SK-N-MC (cell line): ENCODE measurements around the gene DISC1.
"Not testable (repeated sequence)": the region's sequence is repeated elsewhere in the genome, so short reads cannot be mapped to it uniquely, and the experiment has no call there.

Experiments
- DNase-seq: peaks from one replicate; pipeline ENCODE4 v3.0.0-alpha.2; 2011; ENCODE audit warnings: low read depth, low spot score
- H3K27ac ChIP-seq: fragments of 200-600 bp; sonication (generic); 2 replicates; pipeline ENCODE4 v1.5.1; 2016; ENCODE audit warnings: mixed run types
- H3K36me3 ChIP-seq: fragments of 200-600 bp; sonication (generic); 2 replicates; pipeline ENCODE4 v1.6.1; 2017; ENCODE audit warnings: antibody characterized with exemption, low read length, mixed read lengths; ENCODE audit not compliant: insufficient read depth
- H3K4me3 ChIP-seq: fragments of 200-600 bp; sonication (generic); 2 replicates; pipeline ENCODE4 v1.5.1; 2016
- H3K9ac ChIP-seq: fragments of 200-600 bp; sonication (generic); 2 replicates; pipeline ENCODE4 v1.8.0; 2017; ENCODE audit warnings: mixed run types, mixed read lengths; ENCODE audit not compliant: insufficient read length
- H3K9me3 ChIP-seq: fragments of 200-600 bp; sonication (generic); 2 replicates; pipeline ENCODE4 v1.6.1; 2017; ENCODE audit warnings: low read depth, mild to moderate bottlenecking, antibody characterized with exemption, low read length, moderate library complexity, mixed read lengths
- EZH2 ChIP-seq: fragments of 200-600 bp; sonication (generic); IDR thresholded peaks from one replicate; pipeline ENCODE4 v1.6.1; 2017; ENCODE audit warnings: antibody characterized with exemption
- FOXP2 ChIP-seq: optimal IDR thresholded peaks from 2 replicates; pipeline ENCODE3; 2011; ENCODE audit warnings: mild to moderate bottlenecking, moderate library complexity; ENCODE audit not compliant: insufficient read depth; ENCODE audit errors: extremely low read length, control extremely low read depth
- POLR2AphosphoS5 ChIP-seq: IDR thresholded peaks from 2 replicates; pipeline ENCODE4 v1.6.1; 2012; ENCODE audit warnings: mild to moderate bottlenecking, low read depth, low read length, borderline replicate concordance

DISC1 gene

GRCh38 chr1:231611851-231612250 lies 14.7 kb upstream of the DISC1 start:
- no peak overlapping the region for H3K9ac ChIP-seq
- H3K4me3 ChIP-seq, result no peak overlapping the region
- H3K36me3 ChIP-seq, result no peaks in the 10 kb centered on the region
- TF ChIP-seq POLR2AphosphoS5 (no peak), FOXP2 (no peak), EZH2 (no peak)
- no peak overlapping the region for H3K27ac ChIP-seq
- H3K9me3 ChIP-seq, result no peaks in the 10 kb centered on the region
- DNase-seq, result no peak

GRCh38 chr1:231612393-231613089 lies 14.0 kb upstream of the DISC1 start:
- DNase-seq, result no peak
- Histone ChIP-seq H3K27ac (no peak overlapping the region), H3K9me3 (no peaks in the 10 kb centered on the region), H3K36me3 (no peaks in the 10 kb centered on the region), H3K4me3 (no peak overlapping the region), H3K9ac (no peak overlapping the region)
- no peak for TF ChIP-seq EZH2

DNA sequence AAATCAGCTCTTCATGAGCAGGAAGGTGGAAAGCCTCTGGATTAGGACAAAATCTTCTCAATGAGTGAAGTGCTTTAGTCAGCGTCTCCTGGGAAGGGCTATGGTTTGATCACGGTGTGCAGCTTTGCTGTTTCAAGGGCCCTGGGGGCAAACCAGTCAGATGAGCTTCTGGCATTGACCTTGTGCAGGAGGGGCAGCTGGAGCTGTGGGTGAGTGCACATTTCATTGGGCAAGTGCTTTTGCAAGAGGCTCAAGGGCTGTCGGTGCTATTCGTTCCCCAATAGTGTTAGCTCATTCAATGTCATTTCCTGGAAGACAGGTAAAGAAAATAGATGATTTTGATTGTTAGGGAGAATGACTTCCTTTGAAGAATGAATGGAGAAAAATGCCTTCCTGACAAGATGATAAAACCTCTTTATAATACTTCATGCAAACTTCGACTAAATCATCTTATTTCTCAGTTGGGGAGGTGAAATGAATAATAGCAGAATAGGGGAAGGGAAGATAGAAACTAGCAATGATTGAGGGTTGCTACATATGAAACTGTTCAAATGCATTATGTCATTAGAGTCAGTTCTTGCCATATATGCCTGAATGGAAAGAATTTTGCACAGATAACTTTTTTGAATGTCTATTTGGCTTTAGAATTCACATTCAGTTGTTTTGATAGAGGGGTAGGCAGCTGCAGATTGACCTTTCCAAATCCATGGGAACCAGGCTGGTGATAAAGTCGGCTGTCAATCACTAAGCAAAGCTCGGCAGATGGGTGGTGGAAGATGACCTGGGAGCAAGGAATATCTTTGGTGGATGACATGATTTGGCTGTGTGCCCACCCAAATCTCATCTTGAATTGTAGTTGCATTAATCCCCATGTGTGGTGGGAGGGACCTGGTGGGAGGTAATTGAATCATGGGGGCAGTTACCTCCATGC lies 12.9 kb upstream of the DISC1 start:
- H3K36me3 ChIP-seq, result no peaks in the 10 kb centered on the region
- H3K27ac ChIP-seq, result no peak overlapping the region
- TF ChIP-seq FOXP2 (no peak), POLR2AphosphoS5 (no peak), EZH2 (no peak)
- no peak overlapping the region for H3K9ac ChIP-seq
- no peaks in the 10 kb centered on the region for H3K9me3 ChIP-seq
- no peak overlapping the region for H3K4me3 ChIP-seq
- no peak for DNase-seq

GRCh38 chr1:231616667-231617066 lies 9.9 kb upstream of the DISC1 start:
- no peaks in the 10 kb centered on the region for H3K36me3 ChIP-seq
- no peaks in the 10 kb centered on the region for H3K9me3 ChIP-seq
- TF ChIP-seq EZH2, result no peak
- TF ChIP-seq FOXP2, result no peak
- TF ChIP-seq POLR2AphosphoS5, result no peak
- no peak overlapping the region for H3K9ac ChIP-seq
- no peak overlapping the region for H3K27ac ChIP-seq
- H3K4me3 ChIP-seq, result no peak overlapping the region
- DNase-seq, result no peak

DNA sequence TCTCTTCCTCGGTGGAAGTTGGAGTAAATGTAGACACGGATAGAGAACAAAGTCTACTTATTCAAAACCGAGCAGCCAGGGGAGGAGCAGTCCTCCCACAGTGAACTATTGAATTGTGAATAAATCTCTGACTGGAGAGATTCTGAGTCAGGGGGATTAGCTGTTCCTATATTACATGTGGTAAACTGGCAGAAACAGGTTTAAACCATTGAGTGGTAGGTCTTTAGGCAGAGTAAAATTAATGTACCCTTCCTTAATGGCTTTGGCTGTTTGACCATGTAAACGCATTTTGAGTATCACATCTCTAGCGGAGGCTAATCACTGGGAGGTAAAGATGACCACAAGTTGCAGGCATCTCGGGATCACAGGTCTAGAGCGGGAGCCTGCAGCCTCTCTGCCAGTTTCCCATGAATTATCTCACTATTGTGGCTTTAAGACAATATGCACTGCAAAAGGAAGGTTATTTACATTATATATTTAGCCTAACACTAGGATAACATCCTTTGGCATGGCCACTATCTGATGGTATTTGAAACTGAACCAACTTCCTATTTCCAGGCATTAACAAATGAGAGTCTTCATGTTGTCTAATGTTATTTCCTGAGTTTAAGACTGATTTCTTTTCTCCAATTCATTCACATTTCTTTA lies 7.9 kb upstream of the DISC1 start:
- H3K4me3 ChIP-seq, result no peak overlapping the region
- DNase-seq, result no peak
- H3K27ac ChIP-seq, result no peak overlapping the region
- TF ChIP-seq POLR2AphosphoS5 (no peak), FOXP2 (no peak), EZH2 (no peak)
- no peaks in the 10 kb centered on the region for H3K9me3 ChIP-seq
- no peaks in the 10 kb centered on the region for H3K36me3 ChIP-seq
- H3K9ac ChIP-seq, result no peak overlapping the region

GRCh38 chr1:231619257-231619634 lies 7.3 kb upstream of the DISC1 start:
- Histone ChIP-seq H3K9ac (no peak overlapping the region), H3K27ac (no peak overlapping the region), H3K4me3 (no peak overlapping the region), H3K36me3 (no peaks in the 10 kb centered on the region), H3K9me3 (no peaks in the 10 kb centered on the region)
- DNase-seq, result no peak
- TF ChIP-seq POLR2AphosphoS5, result no peak
- TF ChIP-seq FOXP2, result no peak
- TF ChIP-seq EZH2, result no peak

DNA sequence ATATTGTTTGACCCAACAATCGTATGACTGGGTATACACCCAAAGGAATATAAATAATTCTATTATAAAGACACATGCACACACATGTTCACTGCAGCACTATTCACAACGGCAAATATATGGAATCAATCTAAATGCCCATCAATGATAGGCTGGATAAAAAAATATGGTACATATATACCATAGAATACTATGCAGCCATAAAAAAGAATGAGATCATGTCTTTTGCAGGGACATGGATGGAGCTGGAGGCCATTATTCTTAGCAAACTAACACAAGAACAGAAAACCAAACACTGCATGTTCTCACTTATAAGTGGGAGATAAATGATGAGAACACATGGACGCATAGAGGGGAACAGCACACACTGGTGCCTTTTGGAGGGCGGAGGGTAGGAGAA lies 1.5 kb upstream of the DISC1 start:
- H3K9me3 ChIP-seq, H3K9ac ChIP-seq: not testable (repeated sequence)

DNA sequence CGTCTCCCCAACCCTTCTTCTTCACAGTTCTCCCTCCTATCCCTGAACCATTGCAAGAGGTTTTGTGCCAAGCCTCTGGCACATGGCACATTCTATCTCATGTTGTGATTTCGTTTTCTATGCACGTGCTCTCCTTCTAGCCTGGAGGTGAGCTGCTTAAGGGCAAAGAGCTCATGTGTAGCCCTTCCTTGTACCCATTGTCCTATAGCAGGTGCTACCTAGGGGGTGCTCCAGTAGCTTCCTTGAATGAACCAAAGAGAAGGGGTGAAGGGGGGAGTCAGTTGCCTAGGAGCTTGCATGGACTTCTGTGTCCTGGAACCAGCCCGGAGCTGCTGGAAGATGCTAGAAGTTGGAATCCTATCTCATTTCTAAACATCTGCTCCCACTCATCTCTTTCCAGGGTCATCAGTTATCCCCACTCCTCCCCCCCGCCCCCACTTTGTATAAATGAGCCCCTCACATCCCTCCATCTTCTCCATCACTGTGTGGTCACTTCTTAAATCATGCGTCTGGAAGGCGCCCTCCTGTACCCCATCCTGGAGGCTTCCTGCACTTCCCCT lies 535 bp upstream of the DISC1 start:
- Histone ChIP-seq H3K36me3 (no peaks in the 10 kb centered on the region), H3K4me3 (peak overlapping the region; percentile 77), H3K9me3 (no peaks in the 10 kb centered on the region), H3K27ac (no peak overlapping the region), H3K9ac (no peak overlapping the region)
- TF ChIP-seq EZH2 (no peak), FOXP2 (no peak), POLR2AphosphoS5 (no peak)
- no peak for DNase-seq

More for the DNA sequence above, 1.5 kb upstream of the DISC1 start:
- not testable (repeated sequence) for H3K4me3 ChIP-seq, H3K36me3 ChIP-seq, DNase-seq, H3K27ac ChIP-seq
